Osteocyte (in vitro differentiated cells): ENCODE measurements around the gene FNDC3B. TPM values are rescaled to one million over a fixed set of nuclear protein-coding genes. Genes with fewer than 3 reads are reported as not detected.
A peak's percentile ranks its signal among the peaks of the same experiment; 100 is the strongest.

Source experiments
- DNase-seq: peaks from one replicate; pipeline ENCODE4 v3.0.0; 2021; ENCODE audit warnings: mixed read lengths; ENCODE audit not compliant: unreplicated experiment; ENCODE audit errors: extremely low spot score
- H3K27ac Mint-ChIP-seq: one replicate; pipeline ENCODE4 v1.8.0; 2021; ENCODE audit warnings: mild to moderate bottlenecking, mixed read lengths; ENCODE audit not compliant: unreplicated experiment
- H3K27me3 Mint-ChIP-seq: one replicate; pipeline ENCODE4 v1.8.0; 2021; ENCODE audit warnings: mixed read lengths; ENCODE audit not compliant: unreplicated experiment
- H3K36me3 Mint-ChIP-seq: one replicate; pipeline ENCODE4 v1.8.0; 2021; ENCODE audit warnings: mixed read lengths; ENCODE audit not compliant: unreplicated experiment
- H3K4me1 Mint-ChIP-seq: one replicate; pipeline ENCODE4 v1.8.0; 2021; ENCODE audit warnings: mixed read lengths; ENCODE audit not compliant: unreplicated experiment
- H3K4me3 Mint-ChIP-seq: one replicate; pipeline ENCODE4 v1.8.0; 2021; ENCODE audit warnings: mild to moderate bottlenecking, moderate library complexity, mixed read lengths; ENCODE audit not compliant: unreplicated experiment
- H3K9me3 Mint-ChIP-seq: one replicate; pipeline ENCODE4 v1.8.0; 2021; ENCODE audit warnings: mixed read lengths; ENCODE audit not compliant: unreplicated experiment
- CTCF ChIP-seq: fragments of 200-600 bp; sonication (generic); IDR thresholded peaks from 2 replicates; pipeline ENCODE4 v1.5.0; 2021; ENCODE audit warnings: antibody characterized with exemption, mild to moderate bottlenecking, moderate library complexity
- total RNA-seq: library from RNA; stranded (reverse); gene quantifications from 2 replicates; pipeline ENCODE4 v1.2.1, GENCODE V29; 2021

Gene FNDC3B
- total RNA-seq, 1 donor from 2014 or later, result 240 TPM

DNA sequence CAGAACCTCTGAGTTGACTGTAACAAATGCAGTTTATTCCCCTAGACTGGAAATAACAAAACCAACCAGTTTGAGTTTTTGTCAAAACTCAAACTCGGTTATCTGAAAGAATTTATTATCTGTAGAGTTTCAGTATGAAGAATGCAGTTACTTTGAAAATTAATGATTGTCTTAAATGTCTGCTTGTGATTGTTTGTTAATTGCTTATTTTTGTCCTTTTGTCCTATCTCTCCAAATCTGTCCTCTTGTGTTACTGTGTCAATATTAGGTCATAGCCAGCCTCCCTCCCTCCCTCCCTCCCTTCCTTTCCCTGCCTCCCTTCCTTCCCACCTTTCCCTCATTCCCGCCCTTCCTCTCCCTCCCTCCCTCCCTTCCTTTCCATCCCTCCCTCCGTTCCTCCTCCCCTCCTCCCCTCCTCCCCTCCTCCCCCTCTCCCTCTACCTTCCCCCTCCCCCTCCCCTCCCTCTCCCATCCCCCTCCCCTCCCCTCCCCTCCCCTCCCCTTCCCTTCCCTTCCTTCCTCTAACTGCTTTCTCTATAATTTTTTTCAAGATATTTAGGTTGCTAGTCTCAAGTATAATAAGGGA is 153.5 kb downstream of the FNDC3B start:
- no peaks in the 10 kb centered on the region for H3K27me3 Mint-ChIP-seq
- H3K36me3 Mint-ChIP-seq, result peaks cover 3% of the 10 kb centered on the region
- H3K27ac Mint-ChIP-seq, result peak overlapping the region; percentile 23
- no peak for TF ChIP-seq CTCF
- H3K4me1 Mint-ChIP-seq, result peaks cover 43% of the 10 kb centered on the region
- H3K4me3 Mint-ChIP-seq, result no peak overlapping the region
- no peak for DNase-seq
- H3K9me3 Mint-ChIP-seq, result no peaks in the 10 kb centered on the region

DNA sequence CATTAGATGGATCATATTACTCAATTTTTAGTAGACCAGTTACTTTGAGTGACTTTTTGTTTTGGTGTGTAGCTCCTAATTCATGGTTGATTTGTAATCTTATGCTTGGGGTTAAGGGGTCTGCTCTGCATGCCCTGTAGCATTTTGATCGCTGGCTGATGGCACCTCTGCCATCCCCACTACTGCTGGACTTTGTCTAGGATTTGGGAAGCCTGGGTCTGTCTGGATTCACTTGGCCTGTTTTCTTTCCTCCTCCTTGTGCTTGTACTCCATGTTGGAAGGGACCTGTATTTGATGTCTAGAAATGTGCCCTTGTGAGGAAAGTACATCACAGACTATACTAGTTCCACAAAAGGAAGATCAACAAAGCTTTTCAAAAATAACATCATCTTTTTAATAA is 154.1 kb downstream of the FNDC3B start:
- no peaks in the 10 kb centered on the region for H3K9me3 Mint-ChIP-seq
- peak overlapping the region; percentile 23 for H3K27ac Mint-ChIP-seq
- peaks cover 5% of the 10 kb centered on the region for H3K36me3 Mint-ChIP-seq
- DNase-seq, result no peak
- H3K4me3 Mint-ChIP-seq, result no peak overlapping the region
- TF ChIP-seq CTCF, result no peak
- no peaks in the 10 kb centered on the region for H3K27me3 Mint-ChIP-seq
- peaks cover 47% of the 10 kb centered on the region for H3K4me1 Mint-ChIP-seq

- Mint-ChIP-seq H3K4me3 (peak overlapping the region; percentile 6), H3K27me3 (no peaks in the 10 kb centered on the region), H3K9me3 (no peaks in the 10 kb centered on the region), H3K36me3 (peaks cover 10% of the 10 kb centered on the region), H3K4me1 (peaks cover 49% of the 10 kb centered on the region), H3K27ac (peak overlapping the region; percentile 74)
- no peak for DNase-seq
- no peak for TF ChIP-seq CTCF
Measured at GRCh38 chr3:172194702-172195406, 155.5 kb downstream of the FNDC3B start.

DNA sequence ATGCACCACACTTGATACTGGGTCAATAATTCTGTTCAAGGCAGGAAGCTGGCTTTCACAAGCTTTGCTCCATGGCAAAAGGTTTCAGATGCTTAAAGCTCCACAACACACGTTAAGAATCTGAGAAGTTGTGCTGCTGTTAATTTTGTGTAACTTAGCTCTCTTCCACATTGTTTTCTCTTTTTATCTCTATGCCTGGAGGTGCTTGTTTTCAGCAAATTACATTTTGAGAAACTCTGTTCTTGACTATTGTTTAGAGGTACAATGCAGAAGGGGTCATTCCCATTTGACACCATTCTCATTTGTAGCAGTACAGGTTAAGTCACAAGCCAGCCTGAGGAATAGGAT is 156.0 kb downstream of the FNDC3B start:
- Mint-ChIP-seq H3K4me3 (peak overlapping the region; percentile 6), H3K4me1 (peaks cover 52% of the 10 kb centered on the region), H3K27ac (peak overlapping the region; percentile 74), H3K27me3 (no peaks in the 10 kb centered on the region), H3K36me3 (peaks cover 10% of the 10 kb centered on the region), H3K9me3 (no peaks in the 10 kb centered on the region)
- no peak for TF ChIP-seq CTCF
- DNase-seq, result no peak

DNA sequence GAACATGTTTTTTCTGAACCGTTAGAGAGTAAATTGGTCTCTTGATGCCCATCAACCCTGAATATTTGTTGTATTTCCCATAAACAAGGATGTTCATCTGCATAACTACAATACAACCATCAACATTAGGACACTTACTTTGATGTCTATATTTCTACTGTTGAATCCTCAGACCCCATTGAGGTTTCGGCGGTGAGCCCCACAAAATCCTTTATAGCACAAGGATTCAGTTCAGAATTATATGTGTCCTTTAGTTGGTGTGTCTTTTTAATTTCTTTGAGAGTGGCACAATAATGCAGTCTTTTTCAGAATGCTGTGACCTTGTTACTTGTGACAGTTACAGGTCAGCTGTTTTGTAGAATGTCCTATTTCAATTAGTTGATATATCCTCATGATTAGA is 158.0 kb downstream of the FNDC3B start:
- Mint-ChIP-seq H3K9me3 (no peaks in the 10 kb centered on the region), H3K27ac (no peak overlapping the region), H3K27me3 (no peaks in the 10 kb centered on the region), H3K4me3 (no peak overlapping the region), H3K4me1 (peaks cover 67% of the 10 kb centered on the region), H3K36me3 (peaks cover 15% of the 10 kb centered on the region)
- TF ChIP-seq CTCF, result no peak
- no peak for DNase-seq
